Ovary (tissue), 9 donors: Measurements from ENCODE around the gene PIGU. TPM values are rescaled to one million over a fixed set of nuclear protein-coding genes. Genes with fewer than 3 reads are reported as not detected.

Source experiments
- DNase-seq, 5 donors: peaks; one replicate each; pipeline ENCODE4 v3.0.0-alpha.2; 2019 to 2020
- H3K27ac ChIP-seq, 2 donors: fragments of 200-600 bp; one replicate each; pipeline versions ENCODE4 v1.5.1 to v1.8.0; 2019 to 2022
- H3K27me3 ChIP-seq: fragments of 200-600 bp; one replicate; pipeline ENCODE4 v1.8.0; 2022
- H3K36me3 ChIP-seq: fragments of 200-600 bp; sonication (generic); one replicate; pipeline ENCODE4 v1.5.1; 2019
- H3K4me1 ChIP-seq: one replicate; pipeline ENCODE4 v1.8.1; 2013; ENCODE audit warnings: mild to moderate bottlenecking, moderate library complexity; ENCODE audit not compliant: insufficient read depth
- H3K4me3 ChIP-seq: fragments of 200-600 bp; sonication (generic); one replicate; pipeline ENCODE4 v1.5.1; 2017
- H3K9me3 ChIP-seq, 2 donors: fragments of 200-600 bp in 1 of 2; sonication (generic) in 1 of 2; one replicate each; pipeline versions ENCODE4 v1.5.1 to v1.8.1; 2013 to 2019; ENCODE audit warnings: mild to moderate bottlenecking in 1 of 2, moderate library complexity in 1 of 2
- EP300 ChIP-seq: sonication (generic); formaldehyde crosslinking; IDR thresholded peaks from one replicate; pipeline ENCODE4 v1.6.1; 2017; ENCODE audit warnings: antibody characterized with exemption
- POLR2A ChIP-seq: fragments of 450-650 bp; IDR thresholded peaks from one replicate; pipeline ENCODE4 v1.6.1; 2017; ENCODE audit warnings: antibody characterized with exemption, mild to moderate bottlenecking, moderate library complexity
- WGBS, 3 donors: extraction: QIAGEN DNeasy Blood & Tissue Kit in 1 of 3; methylation state at CpG; one replicate each; pipeline versions ENCODE4 v1.1.5 to v1.1.7; 2013 to 2017; 5-methylcytosine and 5-hydroxymethylcytosine counted together
- intact Hi-C, 4 donors: fragments of 100-400 bp; cut with DNase I; formaldehyde crosslinking; loops; one replicate each; pipeline versions ENCODE4 v1.11.0 to v1.15.1; 2022 to 2023
- polyA plus RNA-seq, 2 donors: library from polyadenylated mRNA; stranded (reverse); fragments of 200-250 nt in 1 of 2; fragments of 350-450 nt in 1 of 2; fragmentation: Illumina TruSeq in 1 of 2; extraction: RNeasy Lipid Tissue Mini Kit (QIAGEN cat#74804) in 1 of 2; gene quantifications; one replicate each; pipeline ENCODE4 v1.2.3, GENCODE V29; 2013 to 2014
- total RNA-seq, 7 donors: library from RNA; depleted of rRNA in 2 of 7; stranded (reverse); fragments of >200 nt in 2 of 7; fragmentation: NEBNext Ultra II Directional in 3 of 7; extraction: Animal tissue kit (Norgen Biotek cat#: 25700) in 3 of 7; gene quantifications; one replicate each; pipeline versions ENCODE4 v1.1.0 to v1.2.4, GENCODE V29; 2016 to 2023
- TF ChIP-seq, protein P1 (sequence below), 3 donors: fragments of 450-650 bp in 2 of 3; fragments of 200-600 bp in 1 of 3; IDR thresholded peaks; one replicate each; pipeline versions ENCODE4 v1.5.1 to v1.8.0; 2016 to 2022; ENCODE audit warnings: antibody characterized with exemption in 3 of 3, mild to moderate bottlenecking in 1 of 3
- donor health status: DM: no; HTN: no; CAD: no; lungs with moderate emphysema.
- donor health status: DM: no; HTN: no; CAD: no.
- donor health status: Bipolar disorder and iron deficiency.
- donor health status: DM: yes; HTN: yes; CAD: no.
- donor health status: DM: no; HTN: no; CAD: no.
- donor health status: DM: yes; HTN: yes; CAD: no.

Gene PIGU
- total and polyA plus RNA-seq, 9 donors, result 14.4 to 61.4 (median 20.9) TPM

DNA sequence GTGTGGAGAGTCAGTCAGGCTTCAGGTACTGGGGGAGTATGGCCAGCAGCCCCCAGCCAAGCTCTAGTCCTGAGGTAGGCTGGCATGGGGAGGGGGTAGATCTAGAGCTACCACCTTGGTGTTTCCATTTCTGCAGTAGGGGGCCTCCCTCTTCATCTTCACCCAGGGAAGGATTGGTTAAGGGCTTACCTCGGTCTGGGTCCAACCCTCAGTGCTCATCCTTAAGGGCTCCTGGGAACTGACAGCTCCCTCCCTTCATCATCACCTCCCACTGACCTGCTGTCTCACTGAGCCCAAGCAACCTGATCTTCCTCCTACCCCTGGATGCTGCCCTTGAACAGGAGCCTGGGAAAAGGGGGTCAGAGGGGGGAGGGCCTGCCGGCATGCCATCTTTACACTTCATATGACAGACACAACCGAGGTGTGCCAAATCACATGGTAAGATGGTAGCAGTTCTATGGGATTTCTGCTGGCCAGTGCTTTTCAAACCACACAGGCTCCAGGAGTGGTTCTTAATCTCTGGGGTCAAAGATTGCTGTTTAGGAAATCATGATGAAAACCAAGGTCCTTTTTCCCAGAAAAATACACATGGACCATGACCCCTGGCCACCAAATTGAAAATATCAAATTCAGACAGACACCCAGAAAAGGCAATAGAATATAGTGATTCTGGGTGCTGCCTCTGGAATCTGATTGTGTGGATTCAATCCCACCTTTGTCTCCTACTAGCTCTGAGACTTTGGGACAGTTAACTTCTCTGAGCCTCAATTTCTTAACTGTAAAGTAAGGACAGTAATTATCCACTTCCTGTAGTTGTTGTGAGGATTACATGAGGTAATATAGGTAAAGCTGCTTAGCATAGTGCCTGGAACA lies 30.3 kb upstream of the PIGU start:
- WGBS, 3 donors, result 45 to 69% (median 50%) methylated on average over 3 of the region's 3 CpGs
- no peak overlapping the region for H3K27ac ChIP-seq
- intact Hi-C loops, result loop anchor here in 2 of 4 donors (5.0 to 10.0 kb wide), 3 partner anchors 172 to 395 kb away; no protein-coding TSS in a partner anchor

DNA sequence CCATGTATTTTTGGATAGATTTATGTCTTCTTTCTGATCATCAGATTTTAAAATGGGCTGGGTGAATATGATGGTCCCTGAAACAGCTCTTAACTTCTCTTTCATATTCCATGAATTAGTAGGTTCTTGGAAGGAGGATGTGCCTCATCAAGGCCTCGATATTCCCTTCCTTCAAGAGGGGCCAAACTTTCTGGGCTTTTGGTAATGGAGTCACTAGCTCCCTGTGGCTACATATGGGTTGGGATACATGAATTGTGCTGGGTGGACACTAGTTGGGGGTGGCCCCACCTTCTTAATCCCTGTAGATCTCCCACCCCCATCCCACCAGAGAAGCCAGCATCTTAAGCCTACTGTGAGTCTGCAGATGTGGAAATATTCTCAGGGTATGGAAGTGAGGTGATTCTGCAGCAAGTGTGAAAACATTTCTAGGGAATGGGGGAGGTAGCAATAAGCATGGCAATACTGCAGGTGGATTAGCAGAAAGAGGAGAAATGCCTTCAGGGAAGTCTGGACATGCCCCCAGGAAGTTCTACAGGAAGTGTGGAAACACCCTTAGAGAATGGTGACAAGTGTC lies 29.5 kb upstream of the PIGU start:
- Histone ChIP-seq H3K4me1 (peaks cover 5% of the 10 kb centered on the region), H3K4me3 (no peak overlapping the region), H3K36me3 (no peaks in the 10 kb centered on the region), H3K27ac (no peak overlapping the region), H3K9me3 (no peaks in the 10 kb centered on the region), H3K27me3 (no peaks in the 10 kb centered on the region)
- no peak for DNase-seq
- 81 to 91% (median 91%) methylated on average over 1 of the region's 1 CpG for WGBS, 3 donors
- intact Hi-C loops, result loop anchor here in 2 of 4 donors (5.0 to 10.0 kb wide), 3 partner anchors 172 to 394 kb away; no protein-coding TSS in a partner anchor
- TF ChIP-seq, protein P1, sequence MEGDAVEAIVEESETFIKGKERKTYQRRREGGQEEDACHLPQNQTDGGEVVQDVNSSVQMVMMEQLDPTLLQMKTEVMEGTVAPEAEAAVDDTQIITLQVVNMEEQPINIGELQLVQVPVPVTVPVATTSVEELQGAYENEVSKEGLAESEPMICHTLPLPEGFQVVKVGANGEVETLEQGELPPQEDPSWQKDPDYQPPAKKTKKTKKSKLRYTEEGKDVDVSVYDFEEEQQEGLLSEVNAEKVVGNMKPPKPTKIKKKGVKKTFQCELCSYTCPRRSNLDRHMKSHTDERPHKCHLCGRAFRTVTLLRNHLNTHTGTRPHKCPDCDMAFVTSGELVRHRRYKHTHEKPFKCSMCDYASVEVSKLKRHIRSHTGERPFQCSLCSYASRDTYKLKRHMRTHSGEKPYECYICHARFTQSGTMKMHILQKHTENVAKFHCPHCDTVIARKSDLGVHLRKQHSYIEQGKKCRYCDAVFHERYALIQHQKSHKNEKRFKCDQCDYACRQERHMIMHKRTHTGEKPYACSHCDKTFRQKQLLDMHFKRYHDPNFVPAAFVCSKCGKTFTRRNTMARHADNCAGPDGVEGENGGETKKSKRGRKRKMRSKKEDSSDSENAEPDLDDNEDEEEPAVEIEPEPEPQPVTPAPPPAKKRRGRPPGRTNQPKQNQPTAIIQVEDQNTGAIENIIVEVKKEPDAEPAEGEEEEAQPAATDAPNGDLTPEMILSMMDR (IDR thresholded peaks at IDR 0.05), result no peak
- TF ChIP-seq POLR2A, result no peak
- no peak for TF ChIP-seq EP300

More for the DNA sequence above, 30.3 kb upstream of the PIGU start:
- DNase-seq, result no peak
- Histone ChIP-seq H3K36me3 (no peaks in the 10 kb centered on the region), H3K4me3 (no peak overlapping the region), H3K9me3 (no peaks in the 10 kb centered on the region), H3K4me1 (peaks cover 5% of the 10 kb centered on the region), H3K27me3 (no peaks in the 10 kb centered on the region)
- TF ChIP-seq, protein P1 (IDR thresholded peaks at IDR 0.05), result no peak
- TF ChIP-seq POLR2A, result no peak
- TF ChIP-seq EP300, result no peak

DNA sequence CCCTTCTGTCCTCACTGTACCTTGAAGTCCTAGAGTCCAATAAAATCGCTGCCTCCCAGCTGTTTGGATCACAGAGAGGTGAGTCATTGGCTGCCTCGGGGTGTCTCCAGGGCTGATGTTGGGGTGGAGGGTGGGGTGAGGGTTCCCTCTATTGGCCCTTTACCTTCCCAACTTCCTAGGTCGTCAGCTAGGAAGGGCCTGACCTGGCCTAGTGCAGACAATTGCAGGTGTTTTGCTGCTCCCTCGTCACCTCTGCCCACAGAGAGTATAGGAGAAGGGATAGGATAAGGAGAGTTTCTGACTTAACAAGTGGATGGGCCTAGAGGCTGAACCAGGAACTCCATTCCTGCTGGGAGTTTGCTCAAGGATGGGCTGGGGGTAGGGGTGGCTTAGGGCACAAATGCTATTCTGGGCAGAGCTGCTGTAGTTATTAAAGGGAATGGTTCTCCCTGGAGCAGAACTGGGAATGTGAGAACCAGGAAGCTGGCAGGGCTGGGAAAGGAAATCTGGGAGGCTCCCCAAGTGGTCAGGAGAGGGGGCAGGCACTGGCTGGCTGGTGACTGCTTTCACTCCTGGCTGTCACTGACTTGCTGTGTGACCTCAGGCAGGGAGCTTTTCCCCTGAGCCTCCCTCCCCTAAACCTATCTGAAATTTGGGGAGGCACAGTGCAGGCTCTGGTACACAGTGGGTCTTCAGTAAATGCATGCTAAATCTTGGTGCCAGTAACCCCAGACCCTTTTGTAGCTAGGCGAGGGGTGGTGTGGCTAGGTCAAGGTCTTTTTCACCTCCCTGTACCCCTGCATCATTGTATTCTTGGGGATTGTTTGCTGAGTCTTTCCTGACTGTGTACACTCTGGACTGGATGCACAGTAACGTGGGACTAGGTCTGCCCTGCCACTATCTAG lies 28.8 kb upstream of the PIGU start:
- intact Hi-C loops, result loop anchor here in 3 of 4 donors (2.0 to 10.0 kb wide), 4 partner anchors 147 to 393 kb away; partner anchors contain the start of gene MAP1LC3A (in 1 of the 3)
- no peaks in the 10 kb centered on the region for H3K9me3 ChIP-seq
- no peak overlapping the region for H3K4me3 ChIP-seq
- 45 to 50% (median 49%) methylated on average over 6 of the region's 6 CpGs for WGBS, 3 donors
- H3K27ac ChIP-seq, result peak overlapping the region; percentile 98 to 100
- DNase-seq, result peak in 1 of 5 donors; percentile 41
- H3K36me3 ChIP-seq, result no peaks in the 10 kb centered on the region
- H3K27me3 ChIP-seq, result no peaks in the 10 kb centered on the region
- peaks cover 5% of the 10 kb centered on the region for H3K4me1 ChIP-seq
- TF ChIP-seq, protein P1 (IDR thresholded peaks at IDR 0.05), result no peak
- TF ChIP-seq EP300 (no peak), POLR2A (no peak)

GRCh38 chr20:34705008-34705396 lies 28.1 kb upstream of the PIGU start:
- Histone ChIP-seq H3K36me3 (no peaks in the 10 kb centered on the region), H3K27ac (peak overlapping the region; percentile 98 to 100), H3K27me3 (no peaks in the 10 kb centered on the region), H3K4me3 (peak overlapping the region; percentile 68), H3K4me1 (peaks cover 3% of the 10 kb centered on the region), H3K9me3 (no peaks in the 10 kb centered on the region)
- intact Hi-C loops, result loop anchor here in 3 of 4 donors (2.0 to 10.0 kb wide), 4 partner anchors 146 to 393 kb away; partner anchors contain the start of gene MAP1LC3A (in 1 of the 3)
- TF ChIP-seq EP300 (no peak), POLR2A (no peak)
- TF ChIP-seq, protein P1 (IDR thresholded peaks at IDR 0.05), result no peak
- DNase-seq, result no peak
- 19 to 29% (median 21%) methylated on average over 5 of the region's 5 CpGs for WGBS, 3 donors
